BJ (cell line): ENCODE data around the gene SLC16A4. TPM values are rescaled to one million over a fixed set of nuclear protein-coding genes. Genes with fewer than 3 reads are reported as not detected.
A peak's percentile ranks its signal among the peaks of the same experiment; 100 is the strongest.

ENCODE experiments used
- CTCF ChIA-PET: fragments of 350-600 bp; formaldehyde crosslinking; extraction: SDS; loops from one replicate; lab custom pipeline; 2021; ENCODE audit warnings: antibody characterized with exemption, inconsistent platforms; lab: Yijun Ruan, JAX
- POLR2A ChIA-PET: fragments of 300-600 bp; sonication (Branson Sonifier 250); formaldehyde crosslinking; extraction: SDS; loops from one replicate; lab custom pipeline; 2021; ENCODE audit warnings: antibody characterized with exemption; lab: Charles Lee
- DNase-seq: peaks from one replicate; pipeline ENCODE4 v3.0.0-alpha.2; 2011; ENCODE audit warnings: low read depth
- H3K27me3 ChIP-seq: 2 replicates; pipeline ENCODE4 v1.6.0; 2011; ENCODE audit warnings: low read length; ENCODE audit not compliant: control insufficient read depth, insufficient read depth
- H3K36me3 ChIP-seq: 2 replicates; pipeline ENCODE4 v1.5.1; 2011; ENCODE audit warnings: low read length; ENCODE audit not compliant: control insufficient read depth, insufficient read depth
- H3K4me3 ChIP-seq: 2 replicates; pipeline ENCODE4 v1.5.1; 2011; ENCODE audit warnings: low read depth, mild to moderate bottlenecking, control low read depth, low read length
- CTCF ChIP-seq: IDR thresholded peaks from 2 replicates; pipeline ENCODE4 v1.5.1; 2011; ENCODE audit warnings: low read depth, mild to moderate bottlenecking, control low read depth, inconsistent platforms, low read length, moderate library complexity; ENCODE audit not compliant: insufficient read depth
- polyA plus RNA-seq: library from polyadenylated mRNA; depleted of rRNA; stranded (reverse); fragments of >200 nt; gene quantifications from 2 replicates; pipeline ENCODE4 v1.2.3, GENCODE V29; 2011

The SLC16A4 gene
- polyA plus RNA-seq, 1 experiment: 20.8 TPM

GRCh38 chr1:110390096-110390495, 730 bp downstream of the SLC16A4 start:
- H3K27me3 ChIP-seq: no peaks in the 10 kb centered on the region
- no peak for DNase-seq
- ChIA-PET CTCF (interaction anchor here (1.0 to 1.4 kb wide), 4 partner anchors 9 to 107 kb away, joined by 3 to 4 read pairs (median 3); no protein-coding TSS in a partner anchor), POLR2A (no interaction called here)
- H3K36me3 ChIP-seq: no peaks in the 10 kb centered on the region
- no peak for TF ChIP-seq CTCF
- peak overlapping the region; percentile 40 for H3K4me3 ChIP-seq

GRCh38 chr1:110387048-110387754, 3.6 kb downstream of the SLC16A4 start:
- H3K36me3 ChIP-seq: no peaks in the 10 kb centered on the region
- no peak overlapping the region for H3K4me3 ChIP-seq
- TF ChIP-seq CTCF: no peak
- ChIA-PET POLR2A (no interaction called here), CTCF (interaction anchor here (1.0 to 2.5 kb wide), 6 partner anchors 9 to 190 kb away, joined by 3 to 7 read pairs (median 4); no protein-coding TSS in a partner anchor)
- DNase-seq: no peak
- H3K27me3 ChIP-seq: no peaks in the 10 kb centered on the region

- Histone ChIP-seq H3K27me3 (no peaks in the 10 kb centered on the region), H3K36me3 (no peaks in the 10 kb centered on the region; the same call in 1 of the 2 replicates), H3K4me3 (no peak overlapping the region)
- no peak for TF ChIP-seq CTCF
- ChIA-PET POLR2A (no interaction called here), CTCF (no interaction called here)
- DNase-seq: no peak
Observed at GRCh38 chr1:110385369-110385768, 5.5 kb downstream of the SLC16A4 start.

GRCh38 chr1:110384581-110385321, 6.1 kb downstream of the SLC16A4 start:
- no peak for TF ChIP-seq CTCF
- Histone ChIP-seq H3K4me3 (no peak overlapping the region), H3K36me3 (no peaks in the 10 kb centered on the region; the same call in 1 of the 2 replicates), H3K27me3 (no peaks in the 10 kb centered on the region)
- no peak for DNase-seq
- ChIA-PET POLR2A (no interaction called here), CTCF (no interaction called here)
